ENCODE results near the gene YBX3.
"Not testable (repeated sequence)": the region's sequence is repeated elsewhere in the genome, so short reads cannot be mapped to it uniquely, and the experiment has no call there.

Gene YBX3

GRCh38 chr12:10749700-10750384 lies 26.7 kb upstream of the YBX3 start:
- H3K4me3 ChIP-seq (ENCODE audit: low read depth, low read length): peak overlapping the region; percentile 36
- peak; percentile 94 for TF ChIP-seq CTCF (conservative IDR thresholded peaks at IDR 0.05; ENCODE audit: low read depth, low read length)
- DNase-seq (ENCODE audit: low read depth): peak; percentile 97

DNA sequence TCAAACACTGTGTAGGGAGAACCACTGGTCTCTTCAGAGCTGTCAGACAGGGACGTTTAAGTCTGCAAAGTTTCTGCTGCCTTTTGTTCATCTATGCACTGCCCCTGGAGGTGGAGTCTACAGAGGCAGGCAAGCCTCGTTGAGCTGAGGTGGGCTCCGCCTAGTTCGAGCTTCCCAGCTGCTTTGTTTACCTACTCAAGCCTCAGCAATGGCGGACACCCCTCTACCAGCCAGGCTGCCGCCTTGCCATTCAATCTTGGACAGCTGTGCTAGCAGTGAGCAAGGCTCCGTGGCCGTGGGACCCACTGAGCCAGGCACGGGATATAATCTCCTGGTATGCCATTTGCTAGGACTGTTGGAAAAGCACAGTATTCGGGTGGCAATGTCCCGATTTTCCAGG lies 24.6 kb upstream of the YBX3 start:
- no peak for TF ChIP-seq CTCF (conservative IDR thresholded peaks at IDR 0.05; ENCODE audit: low read depth, low read length)
- no peak overlapping the region for H3K4me3 ChIP-seq (ENCODE audit: low read depth, low read length)
- no peak for DNase-seq (ENCODE audit: low read depth)

- H3K4me3 ChIP-seq (ENCODE audit: low read depth, low read length); DNase-seq (ENCODE audit: low read depth): not testable (repeated sequence)
These were observed 20.3 kb upstream of the YBX3 start for GRCh38 chr12:10743420-10743819.

DNA sequence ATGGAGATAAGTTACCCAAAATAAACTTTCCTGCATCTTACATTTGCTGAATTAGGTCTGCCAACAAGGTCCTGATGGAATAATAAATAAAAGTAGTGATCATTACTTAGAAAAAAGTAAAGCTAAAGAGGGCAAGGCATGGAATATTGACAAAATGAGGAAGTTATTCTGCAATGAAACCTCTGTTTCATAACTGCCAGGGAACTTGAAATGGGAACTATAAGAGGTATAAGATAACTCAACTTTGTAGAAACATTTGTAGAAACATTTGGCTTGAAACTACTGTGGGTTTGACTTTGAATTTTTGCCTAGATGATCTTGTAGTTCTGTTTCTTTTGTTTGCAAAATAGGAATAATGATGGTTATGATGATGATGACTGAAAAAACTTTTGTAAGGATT lies 18.7 kb upstream of the YBX3 start:
- no peak overlapping the region for H3K4me3 ChIP-seq (ENCODE audit: low read depth, low read length)
- DNase-seq (ENCODE audit: low read depth): no peak
- no peak for TF ChIP-seq CTCF (conservative IDR thresholded peaks at IDR 0.05; ENCODE audit: low read depth, low read length)

DNA sequence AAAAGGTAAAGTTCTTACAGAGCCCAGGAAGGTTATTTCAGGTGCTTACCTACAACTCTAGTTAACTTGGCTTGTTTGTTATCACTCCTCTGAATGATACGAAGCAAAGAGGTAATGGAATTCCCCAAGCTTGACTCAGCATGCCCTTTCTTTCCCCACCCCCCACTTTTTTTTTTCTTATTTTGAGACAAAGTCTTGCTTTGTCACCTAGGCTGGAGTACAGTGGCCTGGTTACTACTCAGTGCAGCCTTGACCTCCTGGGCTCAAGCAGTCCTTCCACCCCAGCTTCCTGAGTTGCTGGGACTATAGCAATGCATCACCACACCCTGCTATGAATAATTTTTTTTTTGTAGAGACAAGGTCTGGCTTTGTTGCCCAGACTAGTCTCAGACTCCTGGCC lies 17.1 kb upstream of the YBX3 start:
- DNase-seq (ENCODE audit: low read depth): no peak
- no peak overlapping the region for H3K4me3 ChIP-seq (ENCODE audit: low read depth, low read length)
- TF ChIP-seq CTCF (conservative IDR thresholded peaks at IDR 0.05; ENCODE audit: low read depth, low read length): no peak

DNA sequence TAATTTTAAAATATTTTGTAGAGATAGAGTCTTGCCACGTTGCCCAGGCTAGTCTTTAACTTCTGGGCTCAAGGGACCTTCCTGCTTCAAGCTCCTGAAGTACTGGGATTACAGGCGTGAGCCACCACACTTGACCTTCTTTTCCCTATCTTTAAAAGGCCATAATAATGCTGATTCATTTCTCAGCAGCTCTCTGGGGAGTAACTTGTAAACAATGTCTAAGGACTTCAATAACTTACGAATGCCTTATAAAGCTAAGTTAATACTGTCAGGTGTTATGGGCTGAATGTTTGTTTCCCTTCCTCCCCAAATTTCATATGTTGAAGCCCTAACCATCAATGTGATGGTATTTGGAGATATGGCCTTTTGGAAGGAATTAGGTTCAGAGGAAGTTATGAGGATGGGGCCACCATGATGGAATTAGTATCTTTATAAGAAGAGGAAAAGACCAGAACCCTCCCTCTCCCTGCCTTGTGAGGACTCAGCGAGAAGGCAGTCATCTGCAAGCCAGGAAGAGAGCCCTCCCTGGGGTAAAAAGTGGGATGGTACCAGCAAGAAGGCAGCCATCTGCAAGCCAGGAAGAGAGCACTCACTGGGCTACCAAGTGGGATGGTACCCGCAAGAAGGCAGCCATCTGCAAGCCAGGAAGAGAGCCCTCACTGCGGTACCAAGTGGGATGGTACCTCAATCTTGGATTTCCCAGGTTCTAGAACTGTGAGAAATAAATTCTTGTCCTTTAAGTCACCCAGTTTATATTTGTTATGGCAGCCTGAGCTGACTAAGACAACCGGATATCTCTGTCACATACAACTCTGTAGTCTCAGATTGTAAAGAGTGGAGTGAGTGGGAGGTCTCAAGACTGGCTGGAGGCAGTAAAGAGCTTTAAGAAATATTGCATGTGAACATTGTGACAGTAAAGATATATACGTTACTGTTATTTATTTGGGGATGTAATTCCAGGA lies 16.3 kb upstream of the YBX3 start:
- no peak overlapping the region for H3K4me3 ChIP-seq (ENCODE audit: low read depth, low read length)
- DNase-seq (ENCODE audit: low read depth): no peak
- no peak for TF ChIP-seq CTCF (conservative IDR thresholded peaks at IDR 0.05; ENCODE audit: low read depth, low read length)

DNA sequence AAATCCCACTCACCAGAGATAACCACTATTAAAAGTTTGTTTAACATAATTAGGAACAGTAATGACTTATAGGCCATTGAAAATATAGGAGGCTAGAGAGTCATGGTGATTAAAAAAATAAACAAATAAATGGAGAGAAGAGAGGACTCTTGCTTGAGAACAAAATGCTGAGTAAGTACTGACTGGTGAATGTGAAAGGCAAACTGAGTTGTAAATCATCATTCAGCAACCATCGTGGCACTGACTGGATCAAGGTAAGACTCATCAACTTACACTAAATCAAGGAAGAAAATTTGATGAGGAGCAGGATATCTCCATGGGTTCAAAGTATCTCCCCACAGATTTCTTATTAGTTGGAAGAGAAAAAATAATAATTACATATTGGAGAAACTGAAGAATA lies 14.1 kb upstream of the YBX3 start:
- DNase-seq (ENCODE audit: low read depth): no peak
- no peak overlapping the region for H3K4me3 ChIP-seq (ENCODE audit: low read depth, low read length)
- TF ChIP-seq CTCF (conservative IDR thresholded peaks at IDR 0.05; ENCODE audit: low read depth, low read length): no peak

Data from choroid plexus epithelial cell (primary cell).